ENCODE measurements around the gene SEMA3E.

DNA sequence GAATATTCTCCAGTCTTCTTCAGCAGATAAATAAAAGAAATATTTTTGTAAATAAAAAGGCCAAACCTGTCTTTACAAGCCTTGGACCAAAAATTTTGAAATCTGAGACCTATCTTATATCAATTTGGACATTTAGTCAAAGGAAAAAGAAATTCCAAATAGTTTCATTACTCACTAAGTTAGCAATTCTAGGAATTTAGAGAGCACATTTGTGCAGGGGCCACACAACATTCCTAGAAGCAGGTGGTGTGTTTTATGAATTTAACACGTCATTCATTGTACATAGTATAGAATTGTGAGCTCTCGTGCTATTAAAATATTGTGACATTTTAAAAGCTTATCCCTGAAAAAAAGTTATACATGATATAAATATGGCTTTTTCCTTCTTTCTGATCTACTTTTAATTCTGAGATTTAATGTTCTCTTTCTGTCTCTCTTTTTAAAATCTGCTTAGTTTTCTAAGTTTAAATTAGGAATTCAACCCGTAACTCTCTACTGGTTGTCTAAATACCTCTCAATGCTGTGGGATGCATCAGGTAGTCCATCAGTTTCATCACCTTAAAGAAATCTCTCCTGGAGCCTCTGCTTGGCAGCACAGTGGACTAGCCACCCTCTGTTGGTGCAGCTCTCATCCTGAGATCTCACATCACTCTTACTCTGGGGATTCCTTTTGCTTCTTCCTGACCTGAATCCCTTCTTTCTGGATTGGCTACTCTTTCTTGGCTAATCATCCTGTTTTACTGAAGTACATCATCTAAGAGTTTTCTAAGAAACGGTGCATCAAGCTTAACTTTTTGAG, 124.5 kb downstream of the SEMA3E start:
- TF ChIP-seq, protein P1, sequence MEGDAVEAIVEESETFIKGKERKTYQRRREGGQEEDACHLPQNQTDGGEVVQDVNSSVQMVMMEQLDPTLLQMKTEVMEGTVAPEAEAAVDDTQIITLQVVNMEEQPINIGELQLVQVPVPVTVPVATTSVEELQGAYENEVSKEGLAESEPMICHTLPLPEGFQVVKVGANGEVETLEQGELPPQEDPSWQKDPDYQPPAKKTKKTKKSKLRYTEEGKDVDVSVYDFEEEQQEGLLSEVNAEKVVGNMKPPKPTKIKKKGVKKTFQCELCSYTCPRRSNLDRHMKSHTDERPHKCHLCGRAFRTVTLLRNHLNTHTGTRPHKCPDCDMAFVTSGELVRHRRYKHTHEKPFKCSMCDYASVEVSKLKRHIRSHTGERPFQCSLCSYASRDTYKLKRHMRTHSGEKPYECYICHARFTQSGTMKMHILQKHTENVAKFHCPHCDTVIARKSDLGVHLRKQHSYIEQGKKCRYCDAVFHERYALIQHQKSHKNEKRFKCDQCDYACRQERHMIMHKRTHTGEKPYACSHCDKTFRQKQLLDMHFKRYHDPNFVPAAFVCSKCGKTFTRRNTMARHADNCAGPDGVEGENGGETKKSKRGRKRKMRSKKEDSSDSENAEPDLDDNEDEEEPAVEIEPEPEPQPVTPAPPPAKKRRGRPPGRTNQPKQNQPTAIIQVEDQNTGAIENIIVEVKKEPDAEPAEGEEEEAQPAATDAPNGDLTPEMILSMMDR (IDR thresholded peaks at IDR 0.05) = no peak
- no peak for TF ChIP-seq POLR2A (IDR thresholded peaks at IDR 0.05)
